Activated CD4-positive, CD25-positive, alpha-beta regulatory T cell treated with anti-CD3 and anti-CD28 coated beads, Interleukin-2, amount 50 U/mL, for 16 hours (primary cell): Measurements from ENCODE around the gene CAMKK2.

Experiments used
- DNase-seq: peaks from one replicate; pipeline ENCODE4 v3.0.0-alpha.2; 2020; ENCODE audit warnings: low read depth, low spot score

The CAMKK2 gene

DNA sequence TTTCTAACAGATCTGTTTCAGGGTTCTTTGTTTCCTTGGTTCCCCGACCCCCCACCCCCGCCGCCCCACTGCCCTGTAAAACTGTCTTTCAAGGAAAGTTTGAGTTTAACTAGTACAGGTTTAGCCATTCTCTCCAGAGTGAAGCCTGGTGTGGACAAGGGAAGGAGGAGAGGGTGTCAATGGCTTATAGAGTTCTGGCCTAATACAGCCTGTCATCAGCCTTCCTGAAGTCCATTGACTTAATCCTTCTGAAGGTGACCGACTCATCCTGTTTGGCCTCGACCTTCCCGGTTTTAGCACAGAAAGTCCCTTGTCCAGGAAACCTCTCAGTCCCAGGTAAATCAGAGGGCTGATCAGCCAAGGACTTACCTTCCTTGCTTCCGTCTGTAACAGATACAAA, 97.6 kb downstream of the CAMKK2 start:
- no peak for DNase-seq

DNA sequence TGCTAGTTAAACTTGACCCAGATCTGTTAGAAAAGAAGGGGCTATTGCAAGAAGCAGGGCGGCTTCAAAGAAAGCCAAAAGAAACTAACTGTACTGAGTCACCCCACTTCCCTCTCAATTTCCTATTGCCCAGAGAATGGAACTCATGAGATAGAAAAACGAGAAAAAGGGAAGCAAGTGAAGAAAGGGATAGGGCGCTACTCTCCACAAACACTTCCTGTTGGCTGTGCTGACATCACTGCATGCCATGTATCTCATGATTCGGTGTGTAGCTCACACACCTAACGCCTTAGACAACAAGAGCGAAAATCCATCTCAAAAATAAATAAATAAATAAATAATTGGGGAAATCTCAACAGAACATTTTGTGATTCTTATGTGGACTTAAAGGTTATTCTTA, 99.6 kb downstream of the CAMKK2 start:
- DNase-seq: no peak

DNA sequence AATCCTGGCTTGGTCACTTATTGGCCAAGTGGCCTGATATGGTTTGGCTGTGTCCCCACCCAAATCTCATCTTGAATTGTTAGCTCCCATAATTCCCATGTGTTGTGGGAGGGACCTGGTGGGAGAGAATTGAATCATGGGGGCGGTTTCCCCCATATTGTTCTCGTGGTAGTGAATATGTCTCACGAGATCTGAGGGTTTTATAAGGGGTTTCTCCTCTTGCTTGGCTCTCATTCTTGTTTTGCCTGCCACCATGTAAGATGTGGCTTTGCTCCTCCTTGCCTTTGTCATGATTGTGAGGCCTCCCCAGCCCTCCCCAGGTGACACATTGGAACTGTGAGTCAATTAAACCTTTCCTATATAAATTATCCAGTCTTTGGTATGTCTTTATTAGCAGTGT, 105.4 kb downstream of the CAMKK2 start:
- DNase-seq: no peak

DNA sequence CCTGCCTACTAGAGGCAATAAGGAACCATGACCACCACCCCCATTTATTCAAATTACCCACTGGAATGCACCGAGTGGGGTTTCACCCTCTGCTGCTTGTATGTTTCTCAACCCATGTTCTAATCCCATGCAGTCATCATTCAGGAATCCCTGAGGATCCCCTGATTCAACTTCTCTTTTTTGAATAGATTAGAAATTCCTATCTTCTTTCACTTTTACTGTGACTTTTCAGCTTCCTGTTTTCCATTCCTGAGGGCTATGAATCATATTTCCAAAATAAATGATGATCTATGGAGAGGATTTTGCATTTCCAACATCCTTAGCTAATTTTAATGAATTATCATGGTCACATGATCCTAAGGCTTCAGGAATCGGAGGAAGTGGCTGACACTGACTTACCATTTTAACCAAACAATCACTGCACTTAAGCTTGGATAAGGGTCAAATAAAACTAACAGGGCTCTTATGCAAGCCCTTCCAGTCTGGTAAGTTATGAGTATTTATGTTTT, 105.9 kb downstream of the CAMKK2 start:
- no peak for DNase-seq

DNA sequence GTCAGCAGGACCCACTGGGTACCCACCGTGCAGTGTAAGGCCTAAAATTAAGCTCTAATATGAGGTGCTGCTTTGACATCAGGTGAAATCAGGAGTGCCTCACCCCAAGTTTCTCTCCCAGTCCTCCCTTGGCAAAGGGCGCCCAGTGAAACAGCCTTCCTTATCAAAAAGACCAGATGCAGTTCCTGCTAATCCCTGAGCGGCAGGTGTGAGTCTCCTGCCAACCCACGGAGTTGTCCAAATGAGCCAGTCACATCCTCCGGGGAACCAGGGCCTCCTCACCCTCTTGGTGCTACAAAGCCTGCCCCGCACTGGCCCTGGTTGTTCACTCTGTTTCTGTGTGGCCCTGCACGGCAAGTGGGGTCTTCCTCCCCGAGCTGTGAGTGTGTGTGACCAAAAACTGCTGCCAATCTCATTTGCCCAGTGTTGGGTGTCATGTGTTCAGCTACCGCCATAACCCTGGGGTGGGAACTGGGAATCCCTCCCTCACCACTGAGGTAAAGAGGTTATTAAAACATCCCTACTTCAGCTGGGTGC, 106.8 kb downstream of the CAMKK2 start:
- DNase-seq: no peak

DNA sequence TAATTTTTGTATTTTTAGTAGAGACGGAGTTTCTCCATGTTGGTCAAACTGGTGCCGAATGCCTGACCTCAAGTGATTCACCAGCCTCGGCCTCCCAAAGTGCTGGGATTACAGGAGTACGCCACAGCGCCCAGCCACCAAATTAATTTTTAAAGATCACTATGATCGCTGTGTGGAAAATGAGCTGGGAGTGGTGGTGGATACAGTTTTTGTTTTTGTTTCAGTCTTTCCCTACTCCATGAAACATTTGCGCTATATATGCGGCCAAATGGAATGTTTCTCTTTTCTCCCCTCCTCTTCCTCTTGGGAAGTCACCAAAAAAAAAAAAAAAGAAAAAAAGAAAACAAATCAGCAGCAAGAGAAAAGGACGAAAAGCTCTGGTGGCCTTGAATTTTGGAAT, 107.4 kb downstream of the CAMKK2 start:
- no peak for DNase-seq

DNA sequence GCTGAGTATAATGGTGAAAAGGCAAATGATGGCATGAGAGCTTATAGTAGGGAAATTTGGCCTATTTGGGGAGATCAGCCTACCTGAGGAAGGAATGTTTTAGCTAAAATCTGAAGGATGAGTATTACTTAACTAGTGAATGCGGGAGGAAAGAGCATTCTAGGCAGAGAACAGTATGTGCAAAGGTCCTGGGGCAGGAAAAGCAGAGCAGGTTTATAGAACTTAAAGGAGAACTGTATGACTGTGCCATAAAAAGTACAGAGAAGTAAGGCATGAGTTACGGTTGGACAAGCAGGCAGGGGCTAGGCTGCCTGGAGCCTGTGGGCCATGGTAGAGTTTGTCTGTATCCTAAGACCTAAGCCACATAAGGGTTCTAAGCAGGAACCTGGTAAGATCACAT, 108.3 kb downstream of the CAMKK2 start:
- DNase-seq: no peak
